HG03571 (cell line): ENCODE results near the gene ZNF723.
"Not testable (repeated sequence)": the region's sequence is repeated elsewhere in the genome, so short reads cannot be mapped to it uniquely, and the experiment has no call there.

Source experiments
- ATAC-seq: cut with Tn5 transposase; IDR thresholded peaks from one replicate; pipeline ENCODE4 v1.9.1; 2021; ENCODE audit not compliant: unreplicated experiment

ZNF723 gene

GRCh38 chr19:22832031-22832762 is at the start of gene ZNF723:
Gene ZNF723, plus strand, starts transcription at chr19:22832291. Its CDS starts 89 bp downstream, at chr19:22832380.
- ATAC-seq = no peak

- ATAC-seq = no peak
Observed at GRCh38 chr19:22783651-22784410, 48.3 kb upstream of the ZNF723 start, which contains the start of gene ZNF99. Gene ZNF99, minus strand, starts transcription at chr19:22784151. Its CDS starts 135 bp downstream, at chr19:22784016.

GRCh38 chr19:22792863-22793262 is 39.2 kb upstream of the ZNF723 start:
- ATAC-seq = not testable (repeated sequence)

GRCh38 chr19:22797040-22797439 is 35.1 kb upstream of the ZNF723 start:
- ATAC-seq = no peak

- no peak for ATAC-seq
Observed at GRCh38 chr19:22806418-22806817, 25.7 kb upstream of the ZNF723 start.

- ATAC-seq = no peak
Observed at GRCh38 chr19:22807061-22807835, 24.8 kb upstream of the ZNF723 start.

- ATAC-seq = no peak
Observed at GRCh38 chr19:22814124-22814523, 18.0 kb upstream of the ZNF723 start.

GRCh38 chr19:22831211-22831610 is 880 bp upstream of the ZNF723 start:
- ATAC-seq = no peak

GRCh38 chr19:22857713-22858320 is 25.7 kb downstream of the ZNF723 start:
- not testable (repeated sequence) for ATAC-seq

GRCh38 chr19:22882797-22883196 is 50.7 kb downstream of the ZNF723 start:
- no peak for ATAC-seq

GRCh38 chr19:22893855-22894270 is 61.8 kb downstream of the ZNF723 start:
- ATAC-seq = no peak

GRCh38 chr19:22901431-22902130 is 69.5 kb downstream of the ZNF723 start:
- ATAC-seq = no peak
